Mucosa of stomach (tissue), 1 donor: Measurements from ENCODE around the gene IGSF21.

Experiments
- H3K27me3 ChIP-seq: one replicate; pipeline ENCODE4 v1.7.0; 2013; ENCODE audit warnings: mild to moderate bottlenecking, low read length; ENCODE audit not compliant: control insufficient read depth, insufficient read depth
- H3K36me3 ChIP-seq: one replicate; pipeline ENCODE4 v1.7.0; 2013; ENCODE audit warnings: low read length; ENCODE audit not compliant: control insufficient read depth, insufficient read depth
- H3K4me1 ChIP-seq: one replicate; pipeline ENCODE4 v1.7.0; 2013; ENCODE audit warnings: mild to moderate bottlenecking, low read length; ENCODE audit not compliant: control insufficient read depth, insufficient read depth
- H3K4me3 ChIP-seq: one replicate; pipeline ENCODE4 v1.7.0; 2013; ENCODE audit warnings: low read length
- H3K9ac ChIP-seq: one replicate; pipeline ENCODE4 v1.7.0; 2013; ENCODE audit warnings: mild to moderate bottlenecking, low read length, moderate library complexity
- H3K9me3 ChIP-seq: one replicate; pipeline ENCODE4 v1.7.0; 2013; ENCODE audit warnings: mild to moderate bottlenecking, low read length, moderate library complexity; ENCODE audit not compliant: control insufficient read depth
- donor health status: Pancreatic carcinoma.

Gene IGSF21

GRCh38 chr1:18342744-18343143 is 235.1 kb downstream of the IGSF21 start:
- Histone ChIP-seq H3K9me3 (no peaks in the 10 kb centered on the region), H3K27me3 (peaks cover 3% of the 10 kb centered on the region), H3K36me3 (no peaks in the 10 kb centered on the region), H3K9ac (no peak overlapping the region), H3K4me1 (no peaks in the 10 kb centered on the region), H3K4me3 (no peak overlapping the region)

- Histone ChIP-seq H3K4me3 (no peak overlapping the region), H3K9ac (no peak overlapping the region), H3K9me3 (no peaks in the 10 kb centered on the region), H3K36me3 (no peaks in the 10 kb centered on the region), H3K27me3 (peaks cover 3% of the 10 kb centered on the region), H3K4me1 (no peaks in the 10 kb centered on the region)
Observed at GRCh38 chr1:18343581-18343980, 236.0 kb downstream of the IGSF21 start.

GRCh38 chr1:18344755-18345154 is 237.2 kb downstream of the IGSF21 start:
- Histone ChIP-seq H3K36me3 (no peaks in the 10 kb centered on the region), H3K9ac (no peak overlapping the region), H3K9me3 (no peaks in the 10 kb centered on the region), H3K4me3 (no peak overlapping the region), H3K27me3 (peaks cover 3% of the 10 kb centered on the region), H3K4me1 (no peaks in the 10 kb centered on the region)

- no peak overlapping the region for H3K9ac ChIP-seq
- peaks cover 11% of the 10 kb centered on the region for H3K27me3 ChIP-seq
- no peaks in the 10 kb centered on the region for H3K36me3 ChIP-seq
- no peaks in the 10 kb centered on the region for H3K9me3 ChIP-seq
- no peaks in the 10 kb centered on the region for H3K4me1 ChIP-seq
- H3K4me3 ChIP-seq: no peak overlapping the region
Observed at GRCh38 chr1:18347559-18347958, 240.0 kb downstream of the IGSF21 start.

GRCh38 chr1:18348354-18348753 is 240.8 kb downstream of the IGSF21 start:
- H3K36me3 ChIP-seq: no peaks in the 10 kb centered on the region
- no peak overlapping the region for H3K4me3 ChIP-seq
- no peaks in the 10 kb centered on the region for H3K4me1 ChIP-seq
- peaks cover 16% of the 10 kb centered on the region for H3K27me3 ChIP-seq
- no peak overlapping the region for H3K9ac ChIP-seq
- no peaks in the 10 kb centered on the region for H3K9me3 ChIP-seq

- H3K36me3 ChIP-seq: no peaks in the 10 kb centered on the region
- no peaks in the 10 kb centered on the region for H3K4me1 ChIP-seq
- peaks cover 15% of the 10 kb centered on the region for H3K27me3 ChIP-seq
Observed at GRCh38 chr1:18350747-18351146, 243.1 kb downstream of the IGSF21 start.

GRCh38 chr1:18351735-18352134 is 244.1 kb downstream of the IGSF21 start:
- Histone ChIP-seq H3K9me3 (no peaks in the 10 kb centered on the region), H3K36me3 (no peaks in the 10 kb centered on the region), H3K27me3 (peaks cover 14% of the 10 kb centered on the region), H3K4me3 (no peak overlapping the region), H3K9ac (no peak overlapping the region), H3K4me1 (no peaks in the 10 kb centered on the region)

More at GRCh38 chr1:18350747-18351146, 243.1 kb downstream of the IGSF21 start:
- no peaks in the 10 kb centered on the region for H3K9me3 ChIP-seq
- H3K9ac ChIP-seq: no peak overlapping the region
- H3K4me3 ChIP-seq: no peak overlapping the region

GRCh38 chr1:18352636-18353265 is 245.2 kb downstream of the IGSF21 start:
- no peak overlapping the region for H3K4me3 ChIP-seq
- H3K4me1 ChIP-seq: no peaks in the 10 kb centered on the region
- H3K9me3 ChIP-seq: no peaks in the 10 kb centered on the region
- no peaks in the 10 kb centered on the region for H3K36me3 ChIP-seq
- peaks cover 14% of the 10 kb centered on the region for H3K27me3 ChIP-seq
- H3K9ac ChIP-seq: no peak overlapping the region

- Histone ChIP-seq H3K9ac (no peak overlapping the region), H3K27me3 (peaks cover 14% of the 10 kb centered on the region), H3K36me3 (no peaks in the 10 kb centered on the region), H3K4me3 (no peak overlapping the region), H3K4me1 (no peaks in the 10 kb centered on the region), H3K9me3 (no peaks in the 10 kb centered on the region)
Observed at GRCh38 chr1:18353528-18353927, 245.9 kb downstream of the IGSF21 start.

GRCh38 chr1:18353992-18354391 is 246.4 kb downstream of the IGSF21 start:
- Histone ChIP-seq H3K36me3 (no peaks in the 10 kb centered on the region), H3K4me3 (no peak overlapping the region), H3K9ac (no peak overlapping the region), H3K27me3 (peaks cover 14% of the 10 kb centered on the region), H3K4me1 (no peaks in the 10 kb centered on the region), H3K9me3 (no peaks in the 10 kb centered on the region)

GRCh38 chr1:18354612-18355011 is 247.0 kb downstream of the IGSF21 start:
- Histone ChIP-seq H3K9ac (no peak overlapping the region), H3K27me3 (peaks cover 14% of the 10 kb centered on the region), H3K4me3 (no peak overlapping the region), H3K36me3 (no peaks in the 10 kb centered on the region), H3K9me3 (no peaks in the 10 kb centered on the region), H3K4me1 (no peaks in the 10 kb centered on the region)

GRCh38 chr1:18357622-18358230 is 250.1 kb downstream of the IGSF21 start:
- no peaks in the 10 kb centered on the region for H3K36me3 ChIP-seq
- H3K27me3 ChIP-seq: peaks cover 7% of the 10 kb centered on the region
- no peaks in the 10 kb centered on the region for H3K9me3 ChIP-seq
- H3K9ac ChIP-seq: no peak overlapping the region
- no peaks in the 10 kb centered on the region for H3K4me1 ChIP-seq
- H3K4me3 ChIP-seq: no peak overlapping the region
